ENCODE data around the gene NHS.

NHS gene

DNA sequence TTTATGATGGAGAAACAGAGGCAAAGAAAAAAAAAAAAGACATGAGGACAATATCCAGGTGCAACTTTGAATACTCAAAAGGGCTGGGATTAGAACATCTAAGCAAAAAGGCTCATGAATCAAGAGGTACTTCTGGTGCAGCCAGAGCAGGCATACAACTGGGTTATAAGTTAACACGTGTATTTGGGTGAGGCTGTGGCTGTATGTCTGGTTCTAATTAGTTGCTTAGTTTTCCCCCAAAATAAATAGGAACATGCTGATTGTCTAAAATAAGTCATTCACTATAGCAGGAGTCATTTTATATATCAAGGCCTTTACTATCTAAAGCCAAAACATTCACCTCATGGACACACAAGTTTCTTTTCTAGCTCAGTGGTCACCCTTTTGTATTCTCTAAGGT, 20.2 kb downstream of the NHS start:
- TF ChIP-seq CTCF (IDR thresholded peaks at IDR 0.05; ENCODE audit: borderline replicate concordance, control extremely low read depth, extremely low read depth, insufficient read depth, missing control alignments): no peak
- no peak for DNase-seq (ENCODE audit: low spot score)
- in situ Hi-C loops (cut with MboI; ENCODE audit: low sequenced_read_pairs, unreplicated experiment): no loop called here

- TF ChIP-seq CTCF (IDR thresholded peaks at IDR 0.05; ENCODE audit: borderline replicate concordance, control extremely low read depth, extremely low read depth, insufficient read depth, missing control alignments): no peak
- in situ Hi-C loops (cut with MboI; ENCODE audit: low sequenced_read_pairs, unreplicated experiment): no loop called here
- DNase-seq (ENCODE audit: low spot score): no peak
These were observed 22.1 kb downstream of the NHS start for GRCh38 chrX:17397074-17397473.

DNA sequence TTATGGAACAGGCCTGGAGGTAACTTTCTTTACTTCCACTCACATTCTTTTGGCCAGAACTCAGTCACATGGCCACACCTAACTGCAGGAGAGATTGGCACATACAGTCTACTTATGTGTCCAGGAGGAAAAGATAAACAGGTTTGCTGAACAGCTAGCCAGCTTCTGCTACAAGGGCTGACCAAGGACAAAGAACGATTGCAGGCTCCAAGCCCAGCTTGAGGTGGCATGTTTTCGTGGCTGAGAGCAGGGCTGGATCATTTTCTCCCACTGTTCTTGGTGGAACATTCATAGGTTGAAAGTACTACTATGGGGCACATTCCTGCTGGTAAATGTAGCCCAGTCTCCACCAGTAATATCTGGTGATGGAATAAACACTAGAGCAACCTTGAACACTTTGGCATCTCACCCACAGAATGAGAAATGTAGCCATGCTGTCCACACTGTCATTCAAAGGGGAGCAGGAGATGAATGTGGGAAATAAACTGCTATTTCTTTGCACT, 28.2 kb downstream of the NHS start:
- in situ Hi-C loops (cut with MboI; ENCODE audit: low sequenced_read_pairs, unreplicated experiment): no loop called here
- DNase-seq (ENCODE audit: low spot score): no peak
- TF ChIP-seq CTCF (IDR thresholded peaks at IDR 0.05; ENCODE audit: borderline replicate concordance, control extremely low read depth, extremely low read depth, insufficient read depth, missing control alignments): no peak

DNA sequence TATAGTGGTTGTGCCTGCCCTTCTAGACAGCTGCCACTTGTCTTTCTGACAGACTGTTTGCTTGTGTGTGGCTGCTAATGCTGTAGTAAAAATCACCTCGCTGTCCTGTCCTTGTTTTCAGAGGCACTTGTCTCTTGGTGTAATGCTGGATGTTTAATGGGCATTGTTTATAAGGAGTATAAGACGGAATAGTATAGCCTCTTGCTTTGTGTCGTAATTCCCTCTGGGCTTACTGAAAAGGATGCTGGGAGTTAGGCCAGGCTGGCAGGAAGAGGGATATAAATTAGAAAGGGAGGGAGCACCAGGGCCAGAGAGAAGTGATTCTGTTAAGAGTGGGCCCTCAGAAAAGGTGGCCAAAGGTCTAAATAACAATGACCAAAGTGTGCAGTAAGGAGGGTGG, 29.0 kb downstream of the NHS start:
- TF ChIP-seq CTCF (IDR thresholded peaks at IDR 0.05; ENCODE audit: borderline replicate concordance, control extremely low read depth, extremely low read depth, insufficient read depth, missing control alignments): no peak
- in situ Hi-C loops (cut with MboI; ENCODE audit: low sequenced_read_pairs, unreplicated experiment): no loop called here
- no peak for DNase-seq (ENCODE audit: low spot score)

DNA sequence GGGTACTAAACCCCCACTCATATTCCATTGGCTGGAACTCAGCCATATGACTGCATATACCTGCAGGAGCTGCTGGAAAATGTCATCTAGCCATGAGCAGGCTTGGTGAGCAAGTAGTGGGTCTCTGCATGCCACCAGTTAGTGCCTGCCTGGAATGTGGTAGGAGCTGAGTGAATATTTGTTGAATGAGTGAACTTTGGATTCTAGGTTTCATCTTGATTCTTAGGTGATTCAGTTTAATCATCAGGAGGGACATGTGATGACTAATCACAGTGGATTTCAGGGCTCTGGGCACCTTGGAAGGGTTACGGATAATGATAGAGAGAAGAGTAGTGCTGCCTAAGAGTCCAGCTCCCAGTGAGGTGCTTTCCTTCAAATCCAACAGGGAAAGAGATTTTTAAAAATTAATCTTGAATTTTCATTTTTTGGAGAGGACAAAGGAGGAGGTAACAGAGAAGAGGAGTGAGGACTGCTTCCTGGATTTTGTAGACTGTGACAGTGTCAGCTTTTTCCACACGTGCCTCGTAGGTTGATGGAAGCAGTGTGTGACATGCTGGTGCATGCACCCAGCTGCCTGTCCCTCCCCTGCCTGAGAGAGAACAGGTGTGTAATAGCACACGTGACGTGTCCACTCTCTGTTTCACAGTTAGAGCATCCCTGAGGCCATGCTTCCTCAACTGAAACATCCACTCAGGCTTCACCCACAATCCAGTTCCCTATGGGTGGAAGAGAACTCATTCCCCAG, 30.4 kb downstream of the NHS start:
- in situ Hi-C loops (cut with MboI; ENCODE audit: low sequenced_read_pairs, unreplicated experiment): no loop called here

DNA sequence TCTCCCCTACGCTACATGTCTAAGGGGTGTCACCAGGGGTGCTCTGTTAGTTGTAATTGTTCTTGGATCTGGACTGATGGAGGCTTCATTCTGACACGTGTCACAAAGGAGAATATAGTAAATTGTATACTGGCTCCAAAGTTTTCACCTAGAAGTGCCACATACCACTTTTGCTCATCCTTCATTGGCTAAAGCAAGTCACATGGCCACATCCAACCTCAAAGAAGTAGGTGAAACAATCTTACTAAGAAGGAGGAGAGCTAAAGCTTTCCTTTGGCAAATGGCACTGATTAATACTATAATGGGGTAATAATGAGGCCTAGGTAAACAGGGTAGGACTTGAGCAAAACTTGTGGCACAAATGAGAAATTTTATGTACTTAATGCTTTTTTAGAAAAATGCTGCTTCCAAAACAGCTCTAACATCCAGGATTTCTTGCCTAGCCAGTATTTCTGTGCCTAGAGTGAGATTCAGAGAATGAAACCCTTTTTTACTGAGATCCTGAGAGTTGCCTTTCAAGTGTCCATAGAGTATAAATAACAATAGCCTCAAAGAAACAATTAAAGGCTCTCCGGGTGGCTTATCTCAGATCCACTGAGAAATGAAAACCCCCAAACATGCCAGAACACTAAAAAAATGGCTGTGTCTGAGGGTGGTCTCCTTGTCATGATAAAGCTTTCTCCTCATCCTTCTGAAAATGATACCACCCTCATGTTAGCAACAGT, 34.7 kb downstream of the NHS start:
- in situ Hi-C loops (cut with MboI; ENCODE audit: low sequenced_read_pairs, unreplicated experiment): no loop called here
- DNase-seq (ENCODE audit: low spot score): no peak
- TF ChIP-seq CTCF (IDR thresholded peaks at IDR 0.05; ENCODE audit: borderline replicate concordance, control extremely low read depth, extremely low read depth, insufficient read depth, missing control alignments): no peak

More for the DNA sequence above, 30.4 kb downstream of the NHS start:
- no peak for TF ChIP-seq CTCF (IDR thresholded peaks at IDR 0.05; ENCODE audit: borderline replicate concordance, control extremely low read depth, extremely low read depth, insufficient read depth, missing control alignments)
- no peak for DNase-seq (ENCODE audit: low spot score)

Data from GM13976 (cell line).